Right lobe of liver (tissue), 4 donors: ENCODE results near the gene CTBP1.

ENCODE experiments used
- POLR2A ChIP-seq: fragments of 450-650 bp; IDR thresholded peaks from one replicate; pipeline ENCODE4 v1.6.1; 2017; ENCODE audit warnings: antibody characterized with exemption, mild to moderate bottlenecking
- TF ChIP-seq, protein P1 (sequence below), 4 donors: fragments of 200-600 bp in 3 of 4; fragments of 450-650 bp in 1 of 4; IDR thresholded peaks; one replicate each; pipeline versions ENCODE4 v1.5.1 to v1.8.0; 2016 to 2022; ENCODE audit warnings: antibody characterized with exemption in 4 of 4, mild to moderate bottlenecking in 2 of 4
- donor health status: DM: no; HTN: no; CAD: no.
- donor health status: DM: no; HTN: no; CAD: no.
- donor health status: DM: no; HTN: yes; CAD: no.

DNA sequence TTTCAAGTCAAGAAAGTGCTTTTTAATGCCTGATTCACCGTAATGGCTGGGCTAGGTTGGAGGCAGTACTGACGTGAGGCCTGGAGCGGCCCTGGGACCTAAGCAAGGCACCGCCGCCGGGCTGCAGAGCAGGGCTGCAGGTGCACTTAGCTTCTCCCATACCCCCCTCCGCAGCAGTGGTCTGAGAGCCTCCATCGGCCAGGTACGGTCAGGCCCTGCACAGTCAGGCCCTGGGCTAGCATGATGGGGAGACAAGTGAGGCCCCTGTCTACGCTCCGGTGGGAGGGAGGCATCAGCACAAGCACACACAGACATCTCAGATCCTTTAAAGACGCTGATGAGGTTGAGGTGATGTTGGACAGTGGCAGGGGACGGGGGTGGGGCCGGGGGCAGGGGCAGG lies 45.5 kb upstream of the CTBP1 start:
- TF ChIP-seq, protein P1, sequence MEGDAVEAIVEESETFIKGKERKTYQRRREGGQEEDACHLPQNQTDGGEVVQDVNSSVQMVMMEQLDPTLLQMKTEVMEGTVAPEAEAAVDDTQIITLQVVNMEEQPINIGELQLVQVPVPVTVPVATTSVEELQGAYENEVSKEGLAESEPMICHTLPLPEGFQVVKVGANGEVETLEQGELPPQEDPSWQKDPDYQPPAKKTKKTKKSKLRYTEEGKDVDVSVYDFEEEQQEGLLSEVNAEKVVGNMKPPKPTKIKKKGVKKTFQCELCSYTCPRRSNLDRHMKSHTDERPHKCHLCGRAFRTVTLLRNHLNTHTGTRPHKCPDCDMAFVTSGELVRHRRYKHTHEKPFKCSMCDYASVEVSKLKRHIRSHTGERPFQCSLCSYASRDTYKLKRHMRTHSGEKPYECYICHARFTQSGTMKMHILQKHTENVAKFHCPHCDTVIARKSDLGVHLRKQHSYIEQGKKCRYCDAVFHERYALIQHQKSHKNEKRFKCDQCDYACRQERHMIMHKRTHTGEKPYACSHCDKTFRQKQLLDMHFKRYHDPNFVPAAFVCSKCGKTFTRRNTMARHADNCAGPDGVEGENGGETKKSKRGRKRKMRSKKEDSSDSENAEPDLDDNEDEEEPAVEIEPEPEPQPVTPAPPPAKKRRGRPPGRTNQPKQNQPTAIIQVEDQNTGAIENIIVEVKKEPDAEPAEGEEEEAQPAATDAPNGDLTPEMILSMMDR (IDR thresholded peaks at IDR 0.05), result no peak
- TF ChIP-seq POLR2A, result no peak
